PC-3 (cell line): ENCODE data around the gene LYZL6. TPM values are rescaled to one million over a fixed set of nuclear protein-coding genes. Genes with fewer than 3 reads are reported as not detected.

ENCODE experiments used
- ATAC-seq: fragments of 200-7000 bp; cut with Tn5 transposase; 2 replicates; pipeline ENCODE4 v1.9.1; 2020; ENCODE audit warnings: mild to moderate bottlenecking, moderate library complexity
- BruUV-seq: library from RNA; stranded (reverse); fragments of 400-500 nt; replicated peaks from 2 replicates; lab custom pipeline; 2021; lab: Mats Ljungman, UMichigan
- CTCF ChIA-PET: fragments of 300-600 bp; sonication (Branson Sonifier 250); formaldehyde crosslinking; loops from one replicate; lab custom pipeline; 2022; ENCODE audit warnings: antibody characterized with exemption; lab: Charles Lee
- POLR2A ChIA-PET: fragments of 300-600 bp; sonication (Branson Sonifier 250); formaldehyde crosslinking; loops from one replicate; lab custom pipeline; 2022; ENCODE audit warnings: antibody characterized with exemption; ENCODE audit not compliant: unreplicated experiment; lab: Charles Lee
- DNase-seq: peaks from one replicate; pipeline ENCODE4 v3.0.0-alpha.2; 2015
- H2AFZ ChIP-seq: fragments of 300-600 bp; sonication (generic); 2 replicates; pipeline ENCODE4 v1.6.0; 2016; ENCODE audit warnings: antibody characterized with exemption, low read length
- H3F3A ChIP-seq: fragments of 300-600 bp; sonication (generic); one replicate; pipeline ENCODE4 v1.6.0; 2017; ENCODE audit warnings: antibody characterized with exemption, low read length, control low read depth, mild to moderate bottlenecking; ENCODE audit not compliant: unreplicated experiment
- H3K27ac ChIP-seq: fragments of 300-600 bp; sonication (generic); 2 replicates; pipeline ENCODE4 v1.5.1; 2016; ENCODE audit warnings: mild to moderate bottlenecking, low read length
- H3K27me3 ChIP-seq: fragments of 300-600 bp; sonication (generic); 2 replicates; pipeline ENCODE4 v1.6.1; 2016; ENCODE audit warnings: low read length, mixed read lengths
- H3K36me3 ChIP-seq: fragments of 300-600 bp; sonication (generic); 2 replicates; pipeline ENCODE4 v1.6.1; 2016; ENCODE audit warnings: low read depth, mixed run types, low read length, mixed read lengths
- H3K4me1 ChIP-seq: fragments of 300-600 bp; sonication (generic); 2 replicates; pipeline ENCODE4 v1.5.1; 2016; ENCODE audit warnings: low read length; ENCODE audit not compliant: insufficient read depth
- H3K4me2 ChIP-seq: fragments of 300-600 bp; sonication (generic); 2 replicates; pipeline ENCODE4 v1.6.0; 2016; ENCODE audit warnings: low read length
- H3K4me3 ChIP-seq: fragments of 300-600 bp; sonication (generic); 2 replicates; pipeline ENCODE4 v1.5.1; 2016; ENCODE audit warnings: mild to moderate bottlenecking, low read length, mixed read lengths
- H3K79me2 ChIP-seq: fragments of 300-600 bp; sonication (generic); 2 replicates; pipeline ENCODE4 v1.6.1; 2017; ENCODE audit warnings: low read length, mixed read lengths
- H3K9ac ChIP-seq: fragments of 300-600 bp; sonication (generic); 2 replicates; pipeline ENCODE4 v1.6.0; 2016; ENCODE audit warnings: mild to moderate bottlenecking, low read length
- H3K9me2 ChIP-seq: fragments of 300-600 bp; sonication (generic); replicated peaks from 2 replicates; pipeline ENCODE4 v1.6.1; 2016; ENCODE audit warnings: mixed run types, low read length, mixed read lengths
- H3K9me3 ChIP-seq: fragments of 300-600 bp; sonication (generic); 2 replicates; pipeline ENCODE4 v1.6.1; 2016; ENCODE audit warnings: low read length, mixed read lengths
- H4K20me1 ChIP-seq: fragments of 300-600 bp; sonication (generic); 2 replicates; pipeline ENCODE4 v1.6.1; 2016; ENCODE audit warnings: low read length, mixed read lengths
- EZH2 ChIP-seq: fragments of 300-600 bp; sonication (generic); IDR thresholded peaks from one replicate; pipeline ENCODE4 v1.6.1; 2017; ENCODE audit warnings: antibody characterized with exemption, mild to moderate bottlenecking, low read length; ENCODE audit not compliant: unreplicated experiment
- EZH2phosphoT487 ChIP-seq: fragments of 300-600 bp; sonication (generic); IDR thresholded peaks from 2 replicates; pipeline ENCODE4 v1.6.1; 2018; ENCODE audit warnings: mild to moderate bottlenecking, antibody characterized with exemption, low read length, borderline replicate concordance
- intact Hi-C: fragments of 100-400 bp; cut with micrococcal nuclease; formaldehyde crosslinking; loops from 2 replicates; pipeline ENCODE4 v1.9.0; 2023
- total RNA-seq: library from RNA; depleted of rRNA; stranded (reverse); fragments of >200 nt; gene quantifications from 2 replicates; pipeline ENCODE4 v1.2.3, GENCODE V29; 2014
- TF ChIP-seq, protein P1 (sequence below): fragments of 300-600 bp; sonication (generic); conservative IDR thresholded peaks from 2 replicates; pipeline ENCODE4 v1.5.1; 2017; ENCODE audit warnings: antibody characterized with exemption, low read depth, mild to moderate bottlenecking, low read length

LYZL6 gene
- total RNA-seq, 1 experiment from 2014 or later: not detected

DNA sequence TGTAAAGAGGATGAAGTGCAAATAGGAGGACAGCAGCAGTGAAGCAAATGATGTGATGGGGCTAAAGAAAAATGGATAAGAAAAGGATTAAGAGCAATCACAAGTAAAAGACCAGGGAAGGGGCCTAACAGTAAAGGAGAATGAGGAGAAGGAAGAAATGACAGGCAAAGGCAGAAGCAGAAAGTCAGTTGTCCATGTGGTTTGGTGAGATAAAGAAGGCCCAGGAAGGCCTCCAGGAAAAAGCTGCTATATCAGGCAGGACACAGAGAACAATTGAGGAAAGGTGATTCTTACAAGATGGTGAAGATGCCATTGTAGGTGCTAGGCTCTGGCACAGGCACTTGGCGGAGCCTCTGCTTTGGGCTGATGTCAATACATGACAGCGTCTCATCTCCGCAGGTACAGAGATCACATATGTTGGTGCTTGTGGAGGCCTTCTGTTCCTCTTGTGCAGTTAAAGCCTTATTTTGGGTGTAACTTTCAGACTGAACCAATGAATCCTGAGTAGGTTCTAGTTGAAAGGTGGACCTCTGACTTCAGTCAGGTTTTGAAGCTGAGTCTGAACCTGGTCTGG, 31.1 kb downstream of the LYZL6 start:
- H3K9me2 ChIP-seq: no peaks in the 10 kb centered on the region

DNA sequence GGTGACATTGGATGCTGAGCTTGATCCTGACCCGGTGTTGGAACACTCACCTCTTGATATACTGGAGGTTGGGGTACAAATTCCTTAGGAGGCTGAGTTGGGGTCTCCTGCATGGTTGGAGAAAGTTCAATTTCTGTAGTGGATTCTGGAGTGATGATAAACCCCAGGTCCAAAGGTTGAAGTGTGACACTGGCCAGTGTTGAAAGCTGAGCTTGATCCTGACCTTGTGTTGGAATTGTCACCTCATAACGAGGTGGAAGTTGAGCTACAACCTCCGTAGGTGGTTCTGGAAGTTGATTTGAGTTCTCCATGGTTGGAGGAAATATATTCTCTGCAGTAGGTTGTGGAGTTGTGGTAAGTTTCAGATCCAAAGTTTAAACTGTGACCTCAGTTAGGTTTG, 34.1 kb downstream of the LYZL6 start:
- TF ChIP-seq EZH2phosphoT487: no peak
- CTCF ChIA-PET: no interaction called here
- BruUV-seq: no TSS peak
- H3K4me3 ChIP-seq: no peak overlapping the region
- no peaks in the 10 kb centered on the region for H3K9me3 ChIP-seq
- H3F3A ChIP-seq: no peaks in the 10 kb centered on the region
- intact Hi-C loops: no loop called here
- no peaks in the 10 kb centered on the region for H3K79me2 ChIP-seq
- no peak for DNase-seq
- no peaks in the 10 kb centered on the region for H3K9me2 ChIP-seq
- no peak overlapping the region for H3K4me2 ChIP-seq
- POLR2A ChIA-PET: no interaction called here
- no peak for ATAC-seq
- no peaks in the 10 kb centered on the region for H3K36me3 ChIP-seq
- H2AFZ ChIP-seq: no peak overlapping the region
- H3K27me3 ChIP-seq: no peaks in the 10 kb centered on the region
- H3K4me1 ChIP-seq: no peaks in the 10 kb centered on the region
- no peak overlapping the region for H3K9ac ChIP-seq
- H3K27ac ChIP-seq: no peak overlapping the region
- no peaks in the 10 kb centered on the region for H4K20me1 ChIP-seq

More for the DNA sequence above, 31.1 kb downstream of the LYZL6 start:
- DNase-seq (no peak), ATAC-seq (no peak)
- BruUV-seq: no TSS peak
- no peaks in the 10 kb centered on the region for H3K4me1 ChIP-seq
- H4K20me1 ChIP-seq: no peaks in the 10 kb centered on the region
- CTCF ChIA-PET: no interaction called here
- H3K79me2 ChIP-seq: no peaks in the 10 kb centered on the region
- H3K4me2 ChIP-seq: no peak overlapping the region
- H3K4me3 ChIP-seq: no peak overlapping the region
- no peak overlapping the region for H3K27ac ChIP-seq
- H3K9me3 ChIP-seq: no peaks in the 10 kb centered on the region
- H3K27me3 ChIP-seq: no peaks in the 10 kb centered on the region
- H2AFZ ChIP-seq: no peak overlapping the region
- H3F3A ChIP-seq: no peaks in the 10 kb centered on the region
- no peaks in the 10 kb centered on the region for H3K36me3 ChIP-seq
- H3K9ac ChIP-seq: no peak overlapping the region
- no peak for TF ChIP-seq EZH2
- TF ChIP-seq, protein P1, sequence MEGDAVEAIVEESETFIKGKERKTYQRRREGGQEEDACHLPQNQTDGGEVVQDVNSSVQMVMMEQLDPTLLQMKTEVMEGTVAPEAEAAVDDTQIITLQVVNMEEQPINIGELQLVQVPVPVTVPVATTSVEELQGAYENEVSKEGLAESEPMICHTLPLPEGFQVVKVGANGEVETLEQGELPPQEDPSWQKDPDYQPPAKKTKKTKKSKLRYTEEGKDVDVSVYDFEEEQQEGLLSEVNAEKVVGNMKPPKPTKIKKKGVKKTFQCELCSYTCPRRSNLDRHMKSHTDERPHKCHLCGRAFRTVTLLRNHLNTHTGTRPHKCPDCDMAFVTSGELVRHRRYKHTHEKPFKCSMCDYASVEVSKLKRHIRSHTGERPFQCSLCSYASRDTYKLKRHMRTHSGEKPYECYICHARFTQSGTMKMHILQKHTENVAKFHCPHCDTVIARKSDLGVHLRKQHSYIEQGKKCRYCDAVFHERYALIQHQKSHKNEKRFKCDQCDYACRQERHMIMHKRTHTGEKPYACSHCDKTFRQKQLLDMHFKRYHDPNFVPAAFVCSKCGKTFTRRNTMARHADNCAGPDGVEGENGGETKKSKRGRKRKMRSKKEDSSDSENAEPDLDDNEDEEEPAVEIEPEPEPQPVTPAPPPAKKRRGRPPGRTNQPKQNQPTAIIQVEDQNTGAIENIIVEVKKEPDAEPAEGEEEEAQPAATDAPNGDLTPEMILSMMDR: no peak
- no peak for TF ChIP-seq EZH2phosphoT487
- intact Hi-C loops: no loop called here
- POLR2A ChIA-PET: no interaction called here

DNA sequence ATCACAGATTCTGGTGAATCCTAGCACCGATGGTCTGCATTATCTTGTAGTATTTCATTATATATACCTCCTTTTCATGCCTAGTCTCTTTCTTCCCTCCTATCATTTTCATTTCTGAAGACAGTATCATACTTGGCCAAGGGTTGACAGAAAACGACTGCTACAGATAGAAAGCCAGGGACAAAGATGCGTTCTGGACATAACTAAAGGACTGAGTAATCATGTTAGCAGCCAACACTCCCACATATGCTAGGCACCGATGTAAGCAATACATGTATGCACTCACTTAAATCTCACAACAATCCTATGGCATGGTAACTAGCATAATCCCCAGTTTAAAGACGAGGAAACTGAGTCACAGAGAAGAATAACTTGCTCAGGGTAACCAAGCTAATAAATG, 35.8 kb downstream of the LYZL6 start:
- no peak overlapping the region for H3K9ac ChIP-seq
- no peaks in the 10 kb centered on the region for H3K27me3 ChIP-seq
- ChIA-PET CTCF (no interaction called here), POLR2A (no interaction called here)
- ATAC-seq (no peak), DNase-seq (no peak)
- TF ChIP-seq EZH2phosphoT487: no peak
- TF ChIP-seq, protein P1: no peak
- no peak for TF ChIP-seq EZH2
- no peaks in the 10 kb centered on the region for H3K79me2 ChIP-seq
- no peak overlapping the region for H2AFZ ChIP-seq
- BruUV-seq: no TSS peak
- H3F3A ChIP-seq: no peaks in the 10 kb centered on the region
- H3K4me1 ChIP-seq: no peaks in the 10 kb centered on the region
- H3K9me2 ChIP-seq: no peaks in the 10 kb centered on the region
- no peak overlapping the region for H3K4me2 ChIP-seq
- no peaks in the 10 kb centered on the region for H3K36me3 ChIP-seq
- intact Hi-C loops: no loop called here
- no peak overlapping the region for H3K27ac ChIP-seq
- no peaks in the 10 kb centered on the region for H4K20me1 ChIP-seq
- H3K4me3 ChIP-seq: no peak overlapping the region
- H3K9me3 ChIP-seq: no peaks in the 10 kb centered on the region
